Keratinocyte (primary cell): ENCODE results near the gene SHC3.

Source experiments
- CTCF ChIP-seq, 3 experiments: IDR thresholded peaks in 1 of 3; conservative IDR thresholded peaks in 1 of 3; optimal IDR thresholded peaks in 1 of 3; 2 replicates in 2 of 3; 3 replicates in 1 of 3; pipeline versions ENCODE3 to v1.5.1; 2011; ENCODE audit warnings: low read length in 3 of 3, mild to moderate bottlenecking in 3 of 3, moderate library complexity in 2 of 3, control low read depth in 1 of 3, inconsistent platforms in 1 of 3; ENCODE audit not compliant: insufficient read depth in 2 of 3; ENCODE audit errors: extremely low read depth in 1 of 3
- EZH2 ChIP-seq: IDR thresholded peaks from one replicate; pipeline ENCODE4 v1.6.1; 2012; ENCODE audit warnings: inconsistent platforms, mild to moderate bottlenecking, low read length, moderate library complexity

GRCh38 chr9:89038382-89039103, 140.1 kb downstream of the SHC3 start:
- TF ChIP-seq CTCF (optimal IDR thresholded peaks at IDR 0.05 in 1 of 3, IDR thresholded peaks at IDR 0.05 in 1 of 3, conservative IDR thresholded peaks at IDR 0.05 in 1 of 3; ENCODE audit: extremely low read depth in 1 of 3, insufficient read depth in 2 of 3, low read length in 3 of 3): no peak
- no peak for TF ChIP-seq EZH2
